ENCODE data around the gene SLC19A1. TPM values are rescaled to one million over a fixed set of nuclear protein-coding genes. Genes with fewer than 3 reads are reported as not detected.
A peak's percentile ranks its signal among the peaks of the same experiment; 100 is the strongest.

Gene SLC19A1
- total RNA-seq, 1 donor from 2014 or later: 53.3 TPM

GRCh38 chr21:45478115-45478801, 64.0 kb downstream of the SLC19A1 start:
- Mint-ChIP-seq H3K4me1 (ENCODE audit: low read depth, unreplicated experiment) (peaks cover 11% of the 10 kb centered on the region), H3K9me3 (ENCODE audit: unreplicated experiment) (peaks cover 9% of the 10 kb centered on the region), H3K36me3 (ENCODE audit: unreplicated experiment) (peaks cover 5% of the 10 kb centered on the region), H3K4me3 (ENCODE audit: unreplicated experiment) (peak overlapping the region; percentile 10), H3K27ac (ENCODE audit: unreplicated experiment) (peak overlapping the region; percentile 12), H3K27me3 (ENCODE audit: unreplicated experiment) (peaks cover 6% of the 10 kb centered on the region)
- TF ChIP-seq CTCF (IDR thresholded peaks at IDR 0.05; ENCODE audit: partially characterized antibody, unreplicated experiment): peak; percentile 87
- peak; percentile 84 for DNase-seq

- no peak overlapping the region for H3K27ac Mint-ChIP-seq (ENCODE audit: unreplicated experiment)
- DNase-seq: no peak
- H3K4me1 Mint-ChIP-seq (ENCODE audit: low read depth, unreplicated experiment): peaks cover 11% of the 10 kb centered on the region
- H3K4me3 Mint-ChIP-seq (ENCODE audit: unreplicated experiment): no peak overlapping the region
- peaks cover 3% of the 10 kb centered on the region for H3K27me3 Mint-ChIP-seq (ENCODE audit: unreplicated experiment)
- peaks cover 9% of the 10 kb centered on the region for H3K9me3 Mint-ChIP-seq (ENCODE audit: unreplicated experiment)
- no peak for TF ChIP-seq CTCF (IDR thresholded peaks at IDR 0.05; ENCODE audit: partially characterized antibody, unreplicated experiment)
- peaks cover 5% of the 10 kb centered on the region for H3K36me3 Mint-ChIP-seq (ENCODE audit: unreplicated experiment)
Observed at GRCh38 chr21:45477176-45478114, 64.8 kb downstream of the SLC19A1 start.

- Mint-ChIP-seq H3K9me3 (ENCODE audit: unreplicated experiment) (peaks cover 9% of the 10 kb centered on the region), H3K4me1 (ENCODE audit: low read depth, unreplicated experiment) (peaks cover 11% of the 10 kb centered on the region), H3K4me3 (ENCODE audit: unreplicated experiment) (peak overlapping the region; percentile 12), H3K36me3 (ENCODE audit: unreplicated experiment) (peaks cover 5% of the 10 kb centered on the region), H3K27ac (ENCODE audit: unreplicated experiment) (no peak overlapping the region), H3K27me3 (ENCODE audit: unreplicated experiment) (peaks cover 3% of the 10 kb centered on the region)
- DNase-seq: no peak
- TF ChIP-seq CTCF (IDR thresholded peaks at IDR 0.05; ENCODE audit: partially characterized antibody, unreplicated experiment): no peak
Observed at GRCh38 chr21:45476582-45476981, 65.7 kb downstream of the SLC19A1 start.

GRCh38 chr21:45475797-45476570, 66.3 kb downstream of the SLC19A1 start:
- peaks cover 13% of the 10 kb centered on the region for H3K4me1 Mint-ChIP-seq (ENCODE audit: low read depth, unreplicated experiment)
- no peak for TF ChIP-seq CTCF (IDR thresholded peaks at IDR 0.05; ENCODE audit: partially characterized antibody, unreplicated experiment)
- H3K36me3 Mint-ChIP-seq (ENCODE audit: unreplicated experiment): peaks cover 5% of the 10 kb centered on the region
- H3K27me3 Mint-ChIP-seq (ENCODE audit: unreplicated experiment): peaks cover 3% of the 10 kb centered on the region
- no peak overlapping the region for H3K4me3 Mint-ChIP-seq (ENCODE audit: unreplicated experiment)
- no peak overlapping the region for H3K27ac Mint-ChIP-seq (ENCODE audit: unreplicated experiment)
- no peak for DNase-seq
- H3K9me3 Mint-ChIP-seq (ENCODE audit: unreplicated experiment): peaks cover 9% of the 10 kb centered on the region
